SH-SY5Y (cell line): ENCODE data around the gene BACH1.

Experiments used
- GATA2 ChIP-seq: IDR thresholded peaks from 2 replicates; pipeline ENCODE4 v1.6.1; 2011; ENCODE audit warnings: mild to moderate bottlenecking, low read depth, low read length
- GATA3 ChIP-seq: IDR thresholded peaks from 2 replicates; pipeline ENCODE4 v1.6.1; 2011; ENCODE audit warnings: low read depth, mild to moderate bottlenecking, low read length, moderate library complexity

BACH1 gene

DNA sequence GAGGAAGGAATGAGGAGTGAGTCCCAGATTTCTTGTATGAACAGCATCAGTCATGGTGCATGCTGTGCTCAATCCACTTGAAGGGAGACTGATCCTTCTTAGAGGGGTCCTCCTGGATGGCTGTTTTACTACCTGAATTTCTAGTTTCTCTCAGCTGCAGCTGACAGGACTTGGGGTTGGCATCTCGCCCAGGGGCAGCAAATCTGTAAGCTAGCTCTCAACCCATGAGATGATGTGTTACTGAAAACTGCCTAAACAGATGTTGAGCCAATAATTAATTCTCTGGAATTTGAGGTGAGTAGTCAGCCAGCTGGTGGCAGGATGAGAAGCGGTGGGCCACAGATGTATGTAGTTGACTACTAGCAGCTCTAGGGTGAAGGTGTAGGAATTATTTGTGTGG lies 19.6 kb downstream of the BACH1 start:
- TF ChIP-seq GATA2 (no peak), GATA3 (no peak)

DNA sequence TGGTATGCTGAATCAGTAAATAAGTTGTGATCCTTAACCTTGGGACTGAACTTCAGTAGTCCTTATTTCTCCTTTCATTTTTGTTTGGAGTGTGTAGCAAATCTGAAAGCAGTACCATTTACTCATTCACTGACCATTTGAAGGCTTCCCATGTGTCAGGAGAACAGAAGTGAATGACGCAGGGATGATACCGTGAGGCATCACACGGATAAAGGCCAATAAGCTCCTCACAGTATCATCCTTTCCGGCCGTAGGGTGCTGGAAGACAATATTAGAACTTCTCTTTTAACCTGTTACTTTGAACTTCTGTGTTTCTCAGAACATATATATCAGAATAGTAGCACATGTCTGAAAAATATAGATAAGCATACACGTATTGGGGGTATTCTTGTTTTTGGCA lies 21.3 kb downstream of the BACH1 start:
- no peak for TF ChIP-seq GATA3
- no peak for TF ChIP-seq GATA2

DNA sequence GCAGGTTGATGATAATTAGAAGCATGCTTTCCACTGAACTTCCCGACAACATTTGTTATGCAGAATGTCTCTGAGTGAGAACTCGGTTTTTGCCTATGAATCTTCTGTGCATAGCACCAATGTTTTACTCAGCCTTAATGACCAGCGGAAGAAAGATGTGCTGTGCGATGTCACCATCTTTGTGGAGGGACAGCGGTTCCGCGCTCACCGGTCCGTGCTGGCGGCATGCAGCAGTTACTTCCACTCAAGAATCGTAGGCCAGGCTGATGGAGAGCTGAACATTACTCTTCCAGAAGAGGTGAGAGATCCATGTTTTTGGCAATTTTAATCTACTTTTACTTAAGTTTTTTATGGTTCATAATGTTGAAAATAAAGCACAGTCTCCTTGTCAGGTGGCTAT lies 22.5 kb downstream of the BACH1 start:
- TF ChIP-seq GATA3 (no peak), GATA2 (no peak)

DNA sequence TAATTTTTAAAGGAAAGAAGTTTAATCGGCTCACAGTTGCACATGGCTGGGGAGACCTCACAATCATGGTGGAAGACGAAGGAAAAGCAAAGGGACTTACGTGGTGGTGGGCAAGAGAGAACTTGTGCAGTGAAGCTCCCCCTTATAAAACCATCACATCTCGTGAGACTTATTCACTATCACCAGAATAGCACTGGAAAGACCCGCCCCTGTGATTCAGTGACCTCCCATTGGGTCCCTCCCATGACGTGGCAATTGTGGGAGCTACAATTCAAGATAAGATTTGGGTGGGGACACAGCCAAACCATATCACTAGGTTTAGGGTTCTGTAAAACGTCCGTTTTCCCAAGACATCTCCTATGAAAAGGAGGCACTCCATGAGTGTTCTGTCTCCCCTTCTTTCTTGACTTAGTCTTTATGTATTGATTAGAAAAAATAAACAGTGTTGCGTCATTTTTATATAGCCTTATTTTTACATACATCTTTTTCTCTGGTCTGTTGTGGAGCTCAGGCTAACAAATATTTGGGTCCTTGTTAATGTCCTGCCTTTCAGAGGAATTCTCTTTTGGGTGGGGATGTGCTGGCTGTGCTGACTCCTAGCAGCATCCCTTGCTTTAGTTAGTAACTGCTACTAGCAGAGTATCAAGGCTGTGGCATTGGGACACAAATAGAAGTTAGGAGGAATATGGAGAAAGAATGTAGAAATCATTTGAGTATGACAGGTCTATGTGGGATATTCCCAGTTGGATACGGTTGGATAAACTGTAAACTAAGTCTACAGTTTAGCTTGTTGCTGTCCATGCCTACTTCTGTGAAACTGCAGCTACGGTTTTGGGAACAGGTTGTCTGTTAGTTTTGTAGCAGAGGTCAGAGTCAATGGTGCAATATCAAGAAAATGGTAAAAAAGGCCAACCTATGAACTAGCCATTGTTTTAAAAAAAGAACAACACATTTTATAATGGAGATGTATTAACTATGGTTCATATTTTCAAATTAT lies 23.5 kb downstream of the BACH1 start:
- TF ChIP-seq GATA3: no peak
- TF ChIP-seq GATA2: no peak

DNA sequence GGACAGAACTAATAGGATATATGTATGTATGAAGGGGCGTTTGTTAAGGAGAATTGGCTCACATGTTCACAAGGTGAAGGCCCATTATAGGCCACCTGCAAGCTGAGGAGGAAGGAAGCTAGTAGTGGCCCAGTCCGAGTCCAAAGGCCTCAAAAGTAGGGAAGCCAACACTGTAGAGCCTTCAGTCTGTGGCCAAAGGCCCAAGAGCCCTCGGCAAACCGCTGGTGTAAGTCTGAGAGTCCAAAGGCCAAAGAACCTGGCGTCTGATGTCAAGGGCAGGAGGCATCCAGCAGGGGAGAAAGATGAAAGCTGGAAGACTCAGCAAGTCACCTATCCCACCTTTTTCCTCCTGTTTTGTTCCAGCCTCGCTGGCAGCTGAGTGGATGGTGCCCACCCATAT lies 24.5 kb downstream of the BACH1 start:
- TF ChIP-seq GATA2 (no peak), GATA3 (no peak)

DNA sequence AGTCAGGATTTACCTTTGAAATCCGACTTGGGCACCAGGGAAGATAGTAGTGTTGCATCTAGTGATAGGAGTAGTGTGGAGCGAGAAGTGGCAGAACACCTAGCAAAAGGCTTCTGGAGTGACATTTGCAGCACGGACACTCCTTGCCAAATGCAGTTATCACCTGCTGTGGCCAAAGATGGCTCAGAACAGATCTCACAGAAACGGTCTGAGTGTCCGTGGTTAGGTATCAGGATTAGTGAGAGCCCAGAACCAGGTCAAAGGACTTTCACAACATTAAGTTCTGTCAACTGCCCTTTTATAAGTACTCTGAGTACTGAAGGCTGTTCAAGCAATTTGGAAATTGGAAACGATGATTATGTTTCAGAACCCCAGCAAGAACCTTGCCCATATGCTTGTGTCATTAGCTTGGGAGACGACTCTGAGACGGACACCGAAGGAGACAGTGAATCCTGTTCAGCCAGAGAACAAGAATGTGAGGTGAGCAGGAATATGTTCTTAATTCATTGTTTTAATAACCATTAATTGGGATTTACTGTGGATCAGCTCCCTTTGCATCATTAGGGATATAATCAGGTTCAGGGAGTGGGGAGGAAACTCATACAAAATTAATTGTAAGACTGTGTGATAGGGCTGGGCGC lies 28.3 kb downstream of the BACH1 start:
- TF ChIP-seq GATA2 (no peak), GATA3 (no peak)

DNA sequence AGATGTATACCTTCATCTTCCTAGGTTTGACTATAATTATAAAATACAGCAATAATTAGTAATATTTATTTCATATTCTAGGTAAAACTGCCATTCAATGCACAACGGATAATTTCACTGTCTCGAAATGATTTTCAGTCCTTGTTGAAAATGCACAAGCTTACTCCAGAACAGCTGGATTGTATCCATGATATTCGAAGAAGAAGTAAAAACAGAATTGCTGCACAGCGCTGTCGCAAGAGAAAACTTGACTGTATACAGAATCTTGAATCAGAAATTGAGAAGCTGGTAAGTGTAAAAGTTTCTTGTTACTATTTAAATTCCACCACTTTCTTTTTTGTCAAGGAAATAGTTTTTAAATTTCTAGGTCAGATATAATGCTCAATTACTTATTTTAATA lies 30.7 kb downstream of the BACH1 start:
- no peak for TF ChIP-seq GATA2
- TF ChIP-seq GATA3: no peak

DNA sequence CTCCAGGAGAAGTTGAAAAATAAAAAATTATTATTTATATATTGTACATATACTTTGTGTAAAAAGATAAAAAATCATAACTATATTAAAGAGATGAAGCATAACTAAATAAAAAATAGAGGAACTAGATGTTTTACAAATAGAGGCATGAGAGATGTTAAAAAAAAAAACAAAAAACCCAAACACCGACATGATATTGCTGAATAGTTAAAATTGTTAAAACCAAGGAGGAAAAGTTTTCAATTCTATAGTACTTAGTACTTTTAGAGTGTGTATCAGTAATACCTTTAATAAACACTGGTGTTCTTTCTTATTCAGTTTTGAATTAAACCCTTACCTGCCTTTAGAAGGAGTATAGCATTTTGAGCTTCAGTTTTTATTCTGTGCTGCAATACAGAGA lies 32.1 kb downstream of the BACH1 start:
- no peak for TF ChIP-seq GATA2
- TF ChIP-seq GATA3: no peak

DNA sequence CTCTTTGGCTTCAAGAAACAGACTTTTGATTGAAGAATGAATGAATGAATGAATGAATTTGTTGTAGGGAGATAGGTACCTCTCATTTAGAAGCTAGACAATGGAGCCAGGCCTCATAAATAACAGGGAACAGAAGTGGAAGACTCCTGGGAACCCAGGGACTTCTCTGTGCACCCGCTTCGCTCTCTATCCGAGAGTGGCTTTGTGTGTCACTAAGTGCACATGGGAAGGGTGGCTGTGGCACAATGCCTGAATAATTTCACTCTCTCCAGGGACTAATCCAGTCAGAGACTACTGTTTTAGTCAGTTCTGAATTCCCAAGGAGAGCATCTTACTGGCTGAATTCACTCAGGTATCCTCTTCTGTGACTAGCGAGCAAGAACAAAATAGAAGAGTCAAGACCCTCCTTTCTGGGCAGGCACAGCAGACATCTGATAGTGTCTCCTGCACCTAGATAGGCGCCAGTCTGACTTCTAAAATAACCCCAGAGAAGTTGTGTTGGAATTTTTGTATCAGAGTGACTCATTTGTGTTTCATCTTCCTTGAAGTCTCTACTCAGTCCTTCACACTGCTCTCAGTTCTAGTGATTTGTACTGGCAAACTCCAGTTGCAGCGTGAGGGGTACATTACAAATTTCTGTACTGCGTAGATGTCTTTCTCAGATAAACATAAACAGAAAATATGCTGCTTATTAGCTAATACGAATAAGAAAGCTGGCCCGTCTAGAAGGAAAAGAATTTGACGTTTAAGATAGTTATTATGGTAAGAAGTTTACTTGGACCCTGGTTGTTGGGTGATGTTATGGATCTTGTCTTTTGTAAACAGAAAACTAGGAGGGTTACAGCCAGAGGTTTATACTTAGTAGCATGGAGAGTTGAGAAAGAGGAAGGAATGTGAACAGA lies 34.0 kb downstream of the BACH1 start:
- TF ChIP-seq GATA3: no peak
- TF ChIP-seq GATA2: no peak

DNA sequence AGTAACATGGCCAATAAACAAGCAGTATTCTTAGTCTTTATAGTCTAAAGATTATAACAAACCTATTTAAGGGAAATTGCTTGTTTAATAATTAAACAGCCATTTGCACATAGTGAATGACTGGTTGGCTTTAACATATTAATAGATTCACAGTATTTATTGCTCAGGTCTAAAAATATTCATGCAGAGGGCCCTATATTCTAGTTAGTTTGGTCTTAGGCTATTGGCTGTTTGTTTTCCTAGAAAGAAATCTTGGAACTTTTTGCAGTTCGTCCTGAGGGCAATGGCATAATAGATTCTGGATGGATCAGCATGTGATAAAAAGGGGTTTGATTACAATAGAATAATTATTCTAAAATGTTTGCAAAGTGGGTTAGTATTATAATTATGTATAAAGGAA lies 34.7 kb downstream of the BACH1 start:
- TF ChIP-seq GATA3 (no peak), GATA2 (no peak)

DNA sequence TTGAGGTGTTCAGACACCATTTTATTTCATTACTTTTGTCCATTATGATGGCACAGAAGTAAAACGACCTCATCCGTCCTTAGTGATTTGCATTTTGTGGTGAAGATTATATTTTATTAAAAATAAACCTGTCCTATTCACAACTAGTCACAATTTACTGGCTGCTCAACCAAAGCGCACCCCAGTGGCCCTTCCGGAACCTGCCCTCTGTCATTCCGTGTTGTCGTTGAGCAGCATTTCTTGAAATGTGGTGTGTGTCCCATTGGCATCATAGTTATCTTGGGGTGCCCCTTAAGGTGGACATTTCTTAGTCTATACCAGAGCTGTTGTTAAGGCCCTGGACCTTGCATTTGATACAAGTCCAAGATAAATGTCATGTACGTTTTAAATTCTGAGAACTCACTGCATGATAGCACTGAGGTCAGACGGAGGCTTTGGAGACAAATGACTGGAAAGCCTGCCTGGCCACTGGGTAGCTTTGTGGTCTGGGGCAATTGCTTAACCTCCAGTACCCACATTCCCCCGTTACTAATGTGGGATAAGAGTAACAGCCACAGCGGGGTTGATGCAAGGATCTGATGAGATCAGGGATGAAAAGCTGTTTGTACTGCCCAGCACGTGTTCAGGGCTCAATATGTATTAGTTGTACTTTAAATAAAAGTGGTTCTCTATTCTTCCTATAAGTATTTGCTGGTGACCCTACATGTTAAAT lies 36.2 kb downstream of the BACH1 start:
- TF ChIP-seq GATA2 (no peak), GATA3 (no peak)

DNA sequence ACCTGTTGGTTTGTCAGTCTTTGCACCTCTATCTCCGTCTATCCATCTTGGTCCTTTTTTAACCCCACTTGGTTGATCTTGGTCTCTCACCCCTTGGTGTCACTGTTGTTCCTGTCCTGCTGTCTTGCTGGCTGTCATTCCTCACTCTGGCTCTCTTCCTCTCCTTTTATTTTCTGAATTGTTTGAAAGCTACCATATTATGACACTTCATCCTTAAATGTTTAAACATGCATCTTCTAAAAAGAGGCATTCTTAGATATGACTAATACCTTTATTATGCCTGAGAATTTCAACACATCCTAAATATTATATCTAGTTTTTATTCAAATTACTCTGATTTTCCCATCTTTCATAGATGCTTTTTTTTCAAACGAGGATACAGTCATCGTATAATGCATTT lies 37.0 kb downstream of the BACH1 start:
- no peak for TF ChIP-seq GATA3

DNA sequence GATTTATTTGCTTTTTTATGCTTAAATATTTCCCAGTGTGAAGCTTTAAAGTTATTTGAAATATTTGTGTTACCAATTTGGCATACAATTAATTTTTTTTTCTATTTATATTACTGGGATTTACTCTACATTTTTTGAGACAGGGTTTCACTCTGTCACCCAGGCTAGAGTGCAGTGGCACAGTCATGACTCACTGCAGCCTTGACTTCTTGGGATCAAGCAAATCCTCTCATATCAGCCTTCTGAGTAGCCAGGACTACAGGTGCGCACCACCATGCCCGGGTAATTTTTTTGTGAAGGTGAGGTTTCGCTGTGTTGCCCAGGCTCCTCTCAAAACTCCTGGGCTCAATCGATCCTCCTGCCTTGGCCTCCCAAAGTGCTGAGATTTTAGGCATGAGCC lies 39.5 kb downstream of the BACH1 start:
- TF ChIP-seq GATA3 (no peak), GATA2 (no peak)

DNA sequence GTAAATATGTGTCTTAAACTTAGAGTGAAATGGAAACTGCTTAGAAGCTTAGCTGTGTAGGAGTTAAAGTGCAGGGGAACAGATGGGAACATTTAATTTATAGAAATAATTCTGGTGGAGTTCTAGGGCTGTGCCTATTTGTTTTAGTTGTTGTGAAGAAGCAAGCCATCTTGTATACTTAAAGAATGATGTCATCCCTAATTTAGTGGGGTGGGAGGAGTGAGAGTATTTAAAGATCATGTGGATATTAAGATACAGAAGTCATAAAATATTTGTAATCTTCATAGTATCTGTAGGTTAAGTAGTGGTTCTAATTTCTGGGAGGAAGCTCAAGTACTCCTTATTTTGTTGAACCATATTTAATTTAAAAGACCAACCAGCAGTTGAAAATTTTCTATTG lies 41.5 kb downstream of the BACH1 start:
- TF ChIP-seq GATA3 (no peak), GATA2 (no peak)
